Measurements from ENCODE around the gene DOCK1. TPM values are rescaled to one million over a fixed set of nuclear protein-coding genes. Genes with fewer than 3 reads are reported as not detected.

Gene DOCK1
- total and polyA plus RNA-seq, 3 donors from 2014 or later, result 19.0 to 46.2 (median 32.0) TPM

GRCh38 chr10:127189226-127189625 is 284.0 kb downstream of the DOCK1 start:
- H3K27ac ChIP-seq, result no peak overlapping the region
- no peaks in the 10 kb centered on the region for H3K27me3 ChIP-seq
- no peaks in the 10 kb centered on the region for H3K9me3 ChIP-seq
- H3K4me3 ChIP-seq, result no peak overlapping the region
- no peak for TF ChIP-seq POLR2A (IDR thresholded peaks at IDR 0.05)
- TF ChIP-seq CTCF (IDR thresholded peaks at IDR 0.05), result no peak
- DNase-seq, result no peak
- H3K4me1 ChIP-seq, result no peaks in the 10 kb centered on the region
- intact Hi-C loops (cut with DNase I; ENCODE audit: low total_unique reads), result no loop called here
- no peaks in the 10 kb centered on the region for H3K36me3 ChIP-seq (ENCODE audit: low read depth, missing control alignments)

GRCh38 chr10:127190427-127190826 is 285.2 kb downstream of the DOCK1 start:
- TF ChIP-seq CTCF (IDR thresholded peaks at IDR 0.05) (no peak), POLR2A (IDR thresholded peaks at IDR 0.05) (no peak)
- no peak overlapping the region for H3K27ac ChIP-seq
- WGBS, 2 donors, result 76 to 77% methylated on average over 5 of the region's 5 CpGs

GRCh38 chr10:127193125-127193524 is 287.9 kb downstream of the DOCK1 start:
- Histone ChIP-seq H3K9me3 (no peaks in the 10 kb centered on the region), H3K4me1 (peaks cover 22% of the 10 kb centered on the region), H3K27ac (no peak overlapping the region), H3K4me3 (no peak overlapping the region), H3K36me3 (ENCODE audit: low read depth, missing control alignments) (no peaks in the 10 kb centered on the region), H3K27me3 (no peaks in the 10 kb centered on the region)
- no peak for TF ChIP-seq CTCF (IDR thresholded peaks at IDR 0.05)
- no peak for TF ChIP-seq POLR2A (IDR thresholded peaks at IDR 0.05)
- WGBS, 2 donors, result 76 to 82% methylated on average over 7 of the region's 7 CpGs
- no peak for DNase-seq
- intact Hi-C loops (cut with DNase I; ENCODE audit: low total_unique reads), result no loop called here

More at GRCh38 chr10:127190427-127190826, 285.2 kb downstream of the DOCK1 start:
- H3K4me3 ChIP-seq, result no peak overlapping the region
- intact Hi-C loops (cut with DNase I; ENCODE audit: low total_unique reads), result no loop called here
- peaks cover 12% of the 10 kb centered on the region for H3K4me1 ChIP-seq
- no peaks in the 10 kb centered on the region for H3K27me3 ChIP-seq
- no peaks in the 10 kb centered on the region for H3K9me3 ChIP-seq
- no peak for DNase-seq
- no peaks in the 10 kb centered on the region for H3K36me3 ChIP-seq (ENCODE audit: low read depth, missing control alignments)

GRCh38 chr10:127194111-127194510 is 288.9 kb downstream of the DOCK1 start:
- H3K9me3 ChIP-seq, result no peaks in the 10 kb centered on the region
- H3K36me3 ChIP-seq (ENCODE audit: low read depth, missing control alignments), result no peaks in the 10 kb centered on the region
- H3K27ac ChIP-seq, result no peak overlapping the region
- no peaks in the 10 kb centered on the region for H3K27me3 ChIP-seq
- no peak overlapping the region for H3K4me3 ChIP-seq
- H3K4me1 ChIP-seq, result peaks cover 22% of the 10 kb centered on the region
- no peak for DNase-seq
- intact Hi-C loops (cut with DNase I; ENCODE audit: low total_unique reads), result no loop called here
- TF ChIP-seq POLR2A (IDR thresholded peaks at IDR 0.05), result no peak
- no peak for TF ChIP-seq CTCF (IDR thresholded peaks at IDR 0.05)
- 45 to 52% methylated on average over 2 of the region's 2 CpGs for WGBS, 2 donors

- Histone ChIP-seq H3K4me1 (peaks cover 22% of the 10 kb centered on the region), H3K27ac (peak overlapping the region in 1 of 2 donors; percentile 53), H3K27me3 (no peaks in the 10 kb centered on the region), H3K36me3 (ENCODE audit: low read depth, missing control alignments) (no peaks in the 10 kb centered on the region), H3K9me3 (no peaks in the 10 kb centered on the region), H3K4me3 (peak overlapping the region; percentile 54 to 67)
- no peak for DNase-seq
- WGBS, 2 donors, result 30 to 38% methylated on average over 16 of the region's 16 CpGs
- no peak for TF ChIP-seq POLR2A (IDR thresholded peaks at IDR 0.05)
- no peak for TF ChIP-seq CTCF (IDR thresholded peaks at IDR 0.05)
- intact Hi-C loops (cut with DNase I; ENCODE audit: low total_unique reads), result no loop called here
Measured at GRCh38 chr10:127194599-127194998, 289.4 kb downstream of the DOCK1 start.
